Esophagus squamous epithelium (tissue), 4 donors: ENCODE data around the gene TIMP2.
A peak's percentile ranks its signal among the peaks of the same experiment; 100 is the strongest.

ENCODE experiments used
- CTCF ChIP-seq, 6 experiments: fragments of 450-650 bp in 4 of 6; fragments of 200-600 bp in 2 of 6; sonication (generic) in 2 of 6; IDR thresholded peaks; one replicate each; pipeline ENCODE4 v1.5.1; 2016 to 2019; ENCODE audit warnings: antibody characterized with exemption in 6 of 6, mild to moderate bottlenecking in 4 of 6, moderate library complexity in 4 of 6
- POLR2A ChIP-seq, 4 donors: fragments of 450-650 bp; IDR thresholded peaks; one replicate each; pipeline ENCODE4 v1.6.1; 2017; ENCODE audit warnings: antibody characterized with exemption in 4 of 4, mild to moderate bottlenecking in 4 of 4, moderate library complexity in 3 of 4

- TF ChIP-seq CTCF (IDR thresholded peaks at IDR 0.05) (peak; percentile 43 to 76 (median 56)), POLR2A (IDR thresholded peaks at IDR 0.05) (no peak)
Observed at GRCh38 chr17:78842881-78843565, 82.2 kb downstream of the TIMP2 start.
